SK-N-SH (cell line): ENCODE data around the gene MYL5. TPM values are rescaled to one million over a fixed set of nuclear protein-coding genes. Genes with fewer than 3 reads are reported as not detected.

ENCODE experiments used
- CTCF ChIA-PET: fragments of 300-600, 350-600 bp; formaldehyde crosslinking; extraction: SDS; loops from one replicate; lab custom pipeline; 2021; lab: Yijun Ruan, JAX
- POLR2A ChIA-PET: fragments of 350-600 bp; sonication (Branson Sonifier 250); formaldehyde crosslinking; extraction: SDS; loops from one replicate; lab custom pipeline; 2020; ENCODE audit warnings: antibody characterized with exemption, inconsistent platforms; lab: Yijun Ruan, JAX
- DNase-seq: peaks from one replicate; pipeline ENCODE4 v3.0.0; 2012
- H2AFZ ChIP-seq: fragments of 200-600 bp; sonication (generic); 2 replicates; pipeline ENCODE4 v1.8.1; 2016; ENCODE audit warnings: antibody characterized with exemption, mild to moderate bottlenecking, low read depth
- H3F3A ChIP-seq: fragments of 200-600 bp; sonication (generic); replicated peaks from 2 replicates; pipeline ENCODE3; 2016; ENCODE audit warnings: antibody characterized with exemption, mild to moderate bottlenecking; ENCODE audit not compliant: insufficient read depth
- H3K27ac ChIP-seq, 2 experiments: fragments of 200-500 bp in 1 of 2; fragments of 200-600 bp in 1 of 2; sonication (Bioruptor generic) in 1 of 2; sonication (generic), shearing (Covaris generic) in 1 of 2; 2 replicates each; pipeline versions ENCODE4 v1.5.1 to v1.6.1; 2014 to 2016; ENCODE audit warnings: low read depth in 2 of 2, inconsistent platforms in 1 of 2, low read length in 1 of 2, mild to moderate bottlenecking in 1 of 2, mixed read lengths in 1 of 2
- H3K27me3 ChIP-seq: fragments of 200-600 bp; sonication (generic), shearing (Covaris generic); 2 replicates; pipeline ENCODE4 v1.6.1; 2016; ENCODE audit warnings: mixed run types; ENCODE audit not compliant: insufficient read depth
- H3K36me3 ChIP-seq, 2 experiments: fragments of 200-500 bp in 1 of 2; fragments of 200-600 bp in 1 of 2; sonication (Bioruptor generic) in 1 of 2; sonication (generic) in 1 of 2; replicated peaks in 1 of 2; 2 replicates each; pipeline versions ENCODE3 to v1.5.1; 2014 to 2016; ENCODE audit warnings: low read length in 1 of 2, mild to moderate bottlenecking in 1 of 2; ENCODE audit not compliant: insufficient read depth in 2 of 2, control insufficient read depth in 1 of 2
- H3K4me1 ChIP-seq, 2 experiments: fragments of 200-500 bp in 1 of 2; fragments of 200-600 bp in 1 of 2; sonication (Bioruptor generic) in 1 of 2; sonication (generic), shearing (Covaris generic) in 1 of 2; 2 replicates each; pipeline versions ENCODE4 v1.5.1 to v1.6.1; 2014 to 2016; ENCODE audit warnings: low read depth in 1 of 2, low read length in 1 of 2, mixed run types in 1 of 2; ENCODE audit not compliant: insufficient read depth in 2 of 2, control insufficient read depth in 1 of 2
- H3K4me2 ChIP-seq: fragments of 200-600 bp; sonication (generic), shearing (Covaris generic); 2 replicates; pipeline ENCODE4 v1.6.1; 2017; ENCODE audit warnings: mixed run types
- H3K4me3 ChIP-seq, 2 experiments: fragments of 200-500 bp in 1 of 2; fragments of 200-600 bp in 1 of 2; sonication (Bioruptor generic) in 1 of 2; sonication (generic), shearing (Covaris generic) in 1 of 2; 2 replicates each; pipeline versions ENCODE4 v1.5.1 to v1.8.1; 2014 to 2016; ENCODE audit warnings: low read depth in 2 of 2, inconsistent platforms in 1 of 2, low read length in 1 of 2, mild to moderate bottlenecking in 1 of 2, mixed read lengths in 1 of 2, moderate library complexity in 1 of 2
- H3K79me2 ChIP-seq: fragments of 200-600 bp; sonication (generic); 2 replicates; pipeline ENCODE4 v1.8.1; 2017; ENCODE audit warnings: mild to moderate bottlenecking; ENCODE audit not compliant: insufficient read depth
- H3K9ac ChIP-seq: fragments of 200-600 bp; sonication (generic); 2 replicates; pipeline ENCODE4 v1.6.1; 2017; ENCODE audit warnings: mixed run types
- H3K9me2 ChIP-seq: fragments of 200-600 bp; sonication (generic); 2 replicates; pipeline ENCODE4 v1.6.1; 2017; ENCODE audit warnings: mixed run types
- H3K9me3 ChIP-seq: fragments of 200-600 bp; sonication (generic); 2 replicates; pipeline ENCODE4 v1.6.1; 2017; ENCODE audit warnings: mixed run types, mild to moderate bottlenecking, moderate library complexity
- H4K20me1 ChIP-seq: fragments of 200-600 bp; sonication (generic); 2 replicates; pipeline ENCODE4 v1.6.1; 2017; ENCODE audit warnings: mild to moderate bottlenecking, mixed run types; ENCODE audit not compliant: insufficient read depth
- CHD2 ChIP-seq: fragments of 150-350 bp; IDR thresholded peaks from 2 replicates; pipeline ENCODE4 v1.6.1; 2018; ENCODE audit warnings: low read length; ENCODE audit not compliant: partially characterized antibody
- FOXM1 ChIP-seq: IDR thresholded peaks from 2 replicates; pipeline ENCODE4 v1.4.0; 2012; ENCODE audit warnings: low read depth, mild to moderate bottlenecking
- GABPA ChIP-seq: IDR thresholded peaks from 2 replicates; pipeline ENCODE4 v1.4.0; 2012; ENCODE audit warnings: low read depth, mild to moderate bottlenecking
- JUND ChIP-seq: IDR thresholded peaks from 2 replicates; pipeline ENCODE4 v1.4.0; 2012
- NFIC ChIP-seq: IDR thresholded peaks from 2 replicates; pipeline ENCODE4 v1.4.0; 2012; ENCODE audit warnings: borderline replicate concordance
- NRF1 ChIP-seq: IDR thresholded peaks from 2 replicates; pipeline ENCODE4 v1.6.1; 2012; ENCODE audit warnings: low read depth, mild to moderate bottlenecking, low read length
- RAD21 ChIP-seq: IDR thresholded peaks from 2 replicates; pipeline ENCODE4 v1.6.1; 2012; ENCODE audit warnings: mild to moderate bottlenecking, low read length
- RXRA ChIP-seq: IDR thresholded peaks from 2 replicates; pipeline ENCODE4 v1.4.0; 2012; ENCODE audit warnings: low read depth, mild to moderate bottlenecking, borderline replicate concordance
- YY1 ChIP-seq: IDR thresholded peaks from 2 replicates; pipeline ENCODE4 v1.4.0; 2012; ENCODE audit warnings: low read depth, mild to moderate bottlenecking
- WGBS: methylation state at CpG from one replicate; pipeline ENCODE4 v1.1.6; 2017; ENCODE audit warnings: low lambda C conversion rate; 5-methylcytosine and 5-hydroxymethylcytosine counted together
- polyA plus RNA-seq, 3 experiments: library from polyadenylated mRNA; depleted of rRNA; stranded (reverse); fragments of >200 nt; gene quantifications; 2 replicates each; pipeline ENCODE4 v1.2.3, GENCODE V29; 2012
- TF ChIP-seq, protein P1 (sequence below): IDR thresholded peaks from 2 replicates; pipeline ENCODE4 v1.4.0; 2012; ENCODE audit warnings: low read depth, borderline replicate concordance
- TF ChIP-seq, protein P2 (sequence below): IDR thresholded peaks from 2 replicates; pipeline ENCODE4 v1.4.0; 2012; ENCODE audit warnings: low read depth
- TF ChIP-seq, protein P3 (sequence below): IDR thresholded peaks from 2 replicates; pipeline ENCODE4; 2012
- TF ChIP-seq, protein P4 (sequence below): IDR thresholded peaks from 2 replicates; pipeline ENCODE4 v1.6.1; 2012; ENCODE audit warnings: mild to moderate bottlenecking, low read depth, low read length, moderate library complexity
- TF ChIP-seq, protein P5 (sequence below): fragments of 150-350 bp; IDR thresholded peaks from 2 replicates; pipeline ENCODE4 v1.6.1; 2016; ENCODE audit warnings: mild to moderate bottlenecking, low read depth, low read length
- TF ChIP-seq, protein P6 (sequence below): fragments of 200-600 bp; sonication (generic); IDR thresholded peaks from 2 replicates; pipeline ENCODE4 v1.6.1; 2017; ENCODE audit warnings: antibody characterized with exemption, mild to moderate bottlenecking, moderate library complexity

MYL5 gene
- polyA plus RNA-seq, 1 of the 3 experiments (the other 2 are of a cell fraction): 46.9 TPM

DNA sequence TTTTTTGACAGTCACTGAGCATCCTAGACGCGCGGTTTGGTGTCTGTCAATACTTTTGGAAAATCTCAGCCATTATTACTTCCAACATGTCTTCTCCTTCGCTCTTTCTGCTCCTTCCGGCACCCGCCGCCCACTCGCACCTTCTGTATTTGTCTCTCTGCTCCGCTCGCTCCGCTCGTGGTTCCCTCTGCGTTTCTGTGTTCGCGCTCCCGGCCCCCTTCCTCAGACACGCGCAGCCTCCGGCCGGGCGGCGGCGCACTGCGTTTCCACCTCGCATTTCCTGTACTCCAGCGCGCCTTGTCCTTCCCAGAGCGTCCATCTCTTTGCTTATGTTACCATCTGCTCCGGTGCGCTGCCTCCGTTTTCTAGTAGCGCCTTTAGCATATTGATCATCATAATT lies 27.9 kb upstream of the MYL5 start:
- no peak overlapping the region for H3K4me2 ChIP-seq
- H3K79me2 ChIP-seq: no peaks in the 10 kb centered on the region
- no peaks in the 10 kb centered on the region; a peak in 1 of 4 replicates for H3K4me1 ChIP-seq
- no peak overlapping the region for H3K27ac ChIP-seq
- peaks cover 5% of the 10 kb centered on the region; the same call in 1 of the 2 replicates for H3K27me3 ChIP-seq
- H2AFZ ChIP-seq: no peak overlapping the region
- TF ChIP-seq NFIC (no peak), RAD21 (no peak), CHD2 (no peak), GABPA (no peak), FOXM1 (no peak), NRF1 (no peak), JUND (no peak), YY1 (no peak), RXRA (no peak)
- TF ChIP-seq, protein P1, sequence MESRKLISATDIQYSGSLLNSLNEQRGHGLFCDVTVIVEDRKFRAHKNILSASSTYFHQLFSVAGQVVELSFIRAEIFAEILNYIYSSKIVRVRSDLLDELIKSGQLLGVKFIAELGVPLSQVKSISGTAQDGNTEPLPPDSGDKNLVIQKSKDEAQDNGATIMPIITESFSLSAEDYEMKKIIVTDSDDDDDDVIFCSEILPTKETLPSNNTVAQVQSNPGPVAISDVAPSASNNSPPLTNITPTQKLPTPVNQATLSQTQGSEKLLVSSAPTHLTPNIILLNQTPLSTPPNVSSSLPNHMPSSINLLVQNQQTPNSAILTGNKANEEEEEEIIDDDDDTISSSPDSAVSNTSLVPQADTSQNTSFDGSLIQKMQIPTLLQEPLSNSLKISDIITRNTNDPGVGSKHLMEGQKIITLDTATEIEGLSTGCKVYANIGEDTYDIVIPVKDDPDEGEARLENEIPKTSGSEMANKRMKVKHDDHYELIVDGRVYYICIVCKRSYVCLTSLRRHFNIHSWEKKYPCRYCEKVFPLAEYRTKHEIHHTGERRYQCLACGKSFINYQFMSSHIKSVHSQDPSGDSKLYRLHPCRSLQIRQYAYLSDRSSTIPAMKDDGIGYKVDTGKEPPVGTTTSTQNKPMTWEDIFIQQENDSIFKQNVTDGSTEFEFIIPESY: no peak
- TF ChIP-seq, protein P2, sequence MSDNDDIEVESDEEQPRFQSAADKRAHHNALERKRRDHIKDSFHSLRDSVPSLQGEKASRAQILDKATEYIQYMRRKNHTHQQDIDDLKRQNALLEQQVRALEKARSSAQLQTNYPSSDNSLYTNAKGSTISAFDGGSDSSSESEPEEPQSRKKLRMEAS: no peak
- TF ChIP-seq, protein P3, sequence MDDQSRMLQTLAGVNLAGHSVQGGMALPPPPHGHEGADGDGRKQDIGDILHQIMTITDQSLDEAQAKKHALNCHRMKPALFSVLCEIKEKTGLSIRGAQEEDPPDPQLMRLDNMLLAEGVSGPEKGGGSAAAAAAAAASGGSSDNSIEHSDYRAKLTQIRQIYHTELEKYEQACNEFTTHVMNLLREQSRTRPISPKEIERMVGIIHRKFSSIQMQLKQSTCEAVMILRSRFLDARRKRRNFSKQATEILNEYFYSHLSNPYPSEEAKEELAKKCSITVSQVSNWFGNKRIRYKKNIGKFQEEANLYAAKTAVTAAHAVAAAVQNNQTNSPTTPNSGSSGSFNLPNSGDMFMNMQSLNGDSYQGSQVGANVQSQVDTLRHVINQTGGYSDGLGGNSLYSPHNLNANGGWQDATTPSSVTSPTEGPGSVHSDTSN: no peak
- TF ChIP-seq, protein P4, sequence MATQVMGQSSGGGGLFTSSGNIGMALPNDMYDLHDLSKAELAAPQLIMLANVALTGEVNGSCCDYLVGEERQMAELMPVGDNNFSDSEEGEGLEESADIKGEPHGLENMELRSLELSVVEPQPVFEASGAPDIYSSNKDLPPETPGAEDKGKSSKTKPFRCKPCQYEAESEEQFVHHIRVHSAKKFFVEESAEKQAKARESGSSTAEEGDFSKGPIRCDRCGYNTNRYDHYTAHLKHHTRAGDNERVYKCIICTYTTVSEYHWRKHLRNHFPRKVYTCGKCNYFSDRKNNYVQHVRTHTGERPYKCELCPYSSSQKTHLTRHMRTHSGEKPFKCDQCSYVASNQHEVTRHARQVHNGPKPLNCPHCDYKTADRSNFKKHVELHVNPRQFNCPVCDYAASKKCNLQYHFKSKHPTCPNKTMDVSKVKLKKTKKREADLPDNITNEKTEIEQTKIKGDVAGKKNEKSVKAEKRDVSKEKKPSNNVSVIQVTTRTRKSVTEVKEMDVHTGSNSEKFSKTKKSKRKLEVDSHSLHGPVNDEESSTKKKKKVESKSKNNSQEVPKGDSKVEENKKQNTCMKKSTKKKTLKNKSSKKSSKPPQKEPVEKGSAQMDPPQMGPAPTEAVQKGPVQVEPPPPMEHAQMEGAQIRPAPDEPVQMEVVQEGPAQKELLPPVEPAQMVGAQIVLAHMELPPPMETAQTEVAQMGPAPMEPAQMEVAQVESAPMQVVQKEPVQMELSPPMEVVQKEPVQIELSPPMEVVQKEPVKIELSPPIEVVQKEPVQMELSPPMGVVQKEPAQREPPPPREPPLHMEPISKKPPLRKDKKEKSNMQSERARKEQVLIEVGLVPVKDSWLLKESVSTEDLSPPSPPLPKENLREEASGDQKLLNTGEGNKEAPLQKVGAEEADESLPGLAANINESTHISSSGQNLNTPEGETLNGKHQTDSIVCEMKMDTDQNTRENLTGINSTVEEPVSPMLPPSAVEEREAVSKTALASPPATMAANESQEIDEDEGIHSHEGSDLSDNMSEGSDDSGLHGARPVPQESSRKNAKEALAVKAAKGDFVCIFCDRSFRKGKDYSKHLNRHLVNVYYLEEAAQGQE: no peak
- TF ChIP-seq, protein P5, sequence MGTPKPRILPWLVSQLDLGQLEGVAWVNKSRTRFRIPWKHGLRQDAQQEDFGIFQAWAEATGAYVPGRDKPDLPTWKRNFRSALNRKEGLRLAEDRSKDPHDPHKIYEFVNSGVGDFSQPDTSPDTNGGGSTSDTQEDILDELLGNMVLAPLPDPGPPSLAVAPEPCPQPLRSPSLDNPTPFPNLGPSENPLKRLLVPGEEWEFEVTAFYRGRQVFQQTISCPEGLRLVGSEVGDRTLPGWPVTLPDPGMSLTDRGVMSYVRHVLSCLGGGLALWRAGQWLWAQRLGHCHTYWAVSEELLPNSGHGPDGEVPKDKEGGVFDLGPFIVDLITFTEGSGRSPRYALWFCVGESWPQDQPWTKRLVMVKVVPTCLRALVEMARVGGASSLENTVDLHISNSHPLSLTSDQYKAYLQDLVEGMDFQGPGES: no peak
- TF ChIP-seq, protein P6, sequence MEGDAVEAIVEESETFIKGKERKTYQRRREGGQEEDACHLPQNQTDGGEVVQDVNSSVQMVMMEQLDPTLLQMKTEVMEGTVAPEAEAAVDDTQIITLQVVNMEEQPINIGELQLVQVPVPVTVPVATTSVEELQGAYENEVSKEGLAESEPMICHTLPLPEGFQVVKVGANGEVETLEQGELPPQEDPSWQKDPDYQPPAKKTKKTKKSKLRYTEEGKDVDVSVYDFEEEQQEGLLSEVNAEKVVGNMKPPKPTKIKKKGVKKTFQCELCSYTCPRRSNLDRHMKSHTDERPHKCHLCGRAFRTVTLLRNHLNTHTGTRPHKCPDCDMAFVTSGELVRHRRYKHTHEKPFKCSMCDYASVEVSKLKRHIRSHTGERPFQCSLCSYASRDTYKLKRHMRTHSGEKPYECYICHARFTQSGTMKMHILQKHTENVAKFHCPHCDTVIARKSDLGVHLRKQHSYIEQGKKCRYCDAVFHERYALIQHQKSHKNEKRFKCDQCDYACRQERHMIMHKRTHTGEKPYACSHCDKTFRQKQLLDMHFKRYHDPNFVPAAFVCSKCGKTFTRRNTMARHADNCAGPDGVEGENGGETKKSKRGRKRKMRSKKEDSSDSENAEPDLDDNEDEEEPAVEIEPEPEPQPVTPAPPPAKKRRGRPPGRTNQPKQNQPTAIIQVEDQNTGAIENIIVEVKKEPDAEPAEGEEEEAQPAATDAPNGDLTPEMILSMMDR: no peak
- no peaks in the 10 kb centered on the region for H3F3A ChIP-seq
- ChIA-PET POLR2A (no interaction called here), CTCF (no interaction called here)
- no peak overlapping the region for H3K4me3 ChIP-seq
- no peaks in the 10 kb centered on the region for H3K9me3 ChIP-seq
- no peak overlapping the region for H3K9ac ChIP-seq
- H3K9me2 ChIP-seq: no peaks in the 10 kb centered on the region
- no peak for DNase-seq
- WGBS: 74% methylated on average over 32 of the region's 32 CpGs
- H3K36me3 ChIP-seq: no peaks in the 10 kb centered on the region
- no peaks in the 10 kb centered on the region for H4K20me1 ChIP-seq
